ENCODE measurements around the gene APC2.

GRCh38 chr19:1470305-1471009, 20.5 kb downstream of the APC2 start:
- no peak for TF ChIP-seq CTCF (IDR thresholded peaks at IDR 0.05)
- peak; percentile 89 for TF ChIP-seq EZH2 (IDR thresholded peaks at IDR 0.05)
